ENCODE measurements around the gene FAM187B.

The FAM187B gene

DNA sequence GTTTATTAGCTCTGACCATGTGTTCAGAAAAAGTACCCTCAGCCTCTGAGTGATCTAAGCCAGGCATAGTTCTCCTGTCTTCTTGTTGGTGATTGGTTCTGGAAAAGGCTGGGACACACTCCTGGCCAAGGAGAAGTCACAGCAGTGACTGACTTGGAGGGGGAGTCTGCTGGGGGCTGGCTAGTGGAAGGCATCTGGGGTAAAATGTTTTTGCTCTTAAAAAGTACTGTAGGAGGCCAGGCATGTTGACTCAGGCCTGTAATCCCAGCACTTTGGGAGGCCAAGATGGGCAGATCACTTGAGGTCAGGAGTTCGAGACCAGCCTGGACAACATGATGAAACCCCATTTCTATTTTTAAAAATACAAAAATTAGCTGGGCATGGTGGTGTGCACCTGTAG is 21.7 kb downstream of the FAM187B start:
- Histone ChIP-seq H3K36me3 (ENCODE audit: control insufficient read depth in 1 of 2, insufficient read depth in 2 of 2, low read length in 2 of 2) (no peaks in the 10 kb centered on the region), H3K4me2 (ENCODE audit: low read length) (no peak overlapping the region), H3K79me2 (ENCODE audit: control insufficient read depth, insufficient read depth, low read length, poor library complexity) (no peaks in the 10 kb centered on the region), H3K79me1 (ENCODE audit: low read length) (no peaks in the 10 kb centered on the region), H3K18ac (ENCODE audit: low read length) (no peak overlapping the region), H2AK5ac (ENCODE audit: low read length) (no peak overlapping the region), H3K27me3 (ENCODE audit: insufficient read depth, low read length) (no peaks in the 10 kb centered on the region), H3K4ac (ENCODE audit: low read depth, low read length) (no peak overlapping the region), H2BK120ac (ENCODE audit: insufficient read depth, low read length, poor library complexity) (no peak overlapping the region), H3K14ac (ENCODE audit: low read length) (no peak overlapping the region), H4K12ac (ENCODE audit: low read depth, low read length) (no peak overlapping the region), H3K23ac (ENCODE audit: low read length) (no peak overlapping the region), H3K27ac (ENCODE audit: low read depth, low read length) (no peak overlapping the region), H2BK12ac (ENCODE audit: low read length) (no peak overlapping the region), H3K9ac (ENCODE audit: low read length) (no peak overlapping the region), H3K4me1 (ENCODE audit: control insufficient read depth in 1 of 2, insufficient read depth in 2 of 2, low read length in 2 of 2) (no peaks in the 10 kb centered on the region), H4K91ac (ENCODE audit: low read depth, low read length) (no peak overlapping the region), H4K8ac (ENCODE audit: low read depth, low read length) (no peak overlapping the region), H3K4me3 (ENCODE audit: low read depth, low read length) (no peak overlapping the region), H3K9me3 (ENCODE audit: insufficient read depth, low read depth, low read length) (no peaks in the 10 kb centered on the region), H2AFZ (ENCODE audit: insufficient read depth, low read length, poor library complexity) (no peak overlapping the region), H2BK5ac (ENCODE audit: low read depth, low read length, poor library complexity) (no peak overlapping the region)
- WGBS (ENCODE audit: extremely low coverage, insufficient coverage, insufficient read length): no CpG with 5 or more reads among the region's 1 CpG
- no peak for DNase-seq

DNA sequence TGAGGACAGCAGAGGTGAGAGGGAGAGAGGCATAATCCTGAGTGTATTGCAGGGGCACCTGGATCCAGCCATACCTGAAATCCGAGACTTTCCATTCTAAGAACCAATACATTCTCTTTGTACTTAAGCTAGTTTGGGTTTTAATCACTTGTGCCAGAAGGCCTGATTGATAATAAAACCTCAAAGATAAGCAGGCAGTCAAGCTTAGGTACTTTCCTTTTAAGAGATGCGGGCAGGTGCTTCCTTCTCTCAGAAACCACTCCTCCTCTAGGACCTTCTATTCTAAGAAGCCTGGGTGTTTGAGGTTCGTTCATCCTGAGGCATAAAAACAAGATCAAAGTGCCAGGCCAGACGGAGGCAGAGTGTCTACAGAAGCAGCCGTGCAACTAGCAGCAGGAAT is 22.2 kb downstream of the FAM187B start:
- DNase-seq: no peak
- no peak overlapping the region for H3K27ac ChIP-seq (ENCODE audit: low read depth, low read length)
- H2BK120ac ChIP-seq (ENCODE audit: insufficient read depth, low read length, poor library complexity): no peak overlapping the region
- no peak overlapping the region for H2BK12ac ChIP-seq (ENCODE audit: low read length)
- H3K23ac ChIP-seq (ENCODE audit: low read length): no peak overlapping the region
- no peak overlapping the region for H3K4me2 ChIP-seq (ENCODE audit: low read length)
- H2AK5ac ChIP-seq (ENCODE audit: low read length): no peak overlapping the region
- no peak overlapping the region for H3K4ac ChIP-seq (ENCODE audit: low read depth, low read length)
- no peak overlapping the region for H4K91ac ChIP-seq (ENCODE audit: low read depth, low read length)
- H3K36me3 ChIP-seq (ENCODE audit: control insufficient read depth in 1 of 2, insufficient read depth in 2 of 2, low read length in 2 of 2): no peaks in the 10 kb centered on the region
- no peaks in the 10 kb centered on the region for H3K27me3 ChIP-seq (ENCODE audit: insufficient read depth, low read length)
- H3K4me3 ChIP-seq (ENCODE audit: low read depth, low read length): no peak overlapping the region
- no peak overlapping the region for H4K8ac ChIP-seq (ENCODE audit: low read depth, low read length)
- no peaks in the 10 kb centered on the region for H3K79me2 ChIP-seq (ENCODE audit: control insufficient read depth, insufficient read depth, low read length, poor library complexity)
- no peak overlapping the region for H3K14ac ChIP-seq (ENCODE audit: low read length)
- WGBS (ENCODE audit: extremely low coverage, insufficient coverage, insufficient read length): no CpG with 5 or more reads among the region's 5 CpGs
- H3K9me3 ChIP-seq (ENCODE audit: insufficient read depth, low read depth, low read length): no peaks in the 10 kb centered on the region
- H4K12ac ChIP-seq (ENCODE audit: low read depth, low read length): no peak overlapping the region
- no peak overlapping the region for H3K9ac ChIP-seq (ENCODE audit: low read length)
- H3K79me1 ChIP-seq (ENCODE audit: low read length): no peaks in the 10 kb centered on the region
- H3K18ac ChIP-seq (ENCODE audit: low read length): no peak overlapping the region
- no peak overlapping the region for H2BK5ac ChIP-seq (ENCODE audit: low read depth, low read length, poor library complexity)
- no peak overlapping the region for H2AFZ ChIP-seq (ENCODE audit: insufficient read depth, low read length, poor library complexity)
- no peaks in the 10 kb centered on the region for H3K4me1 ChIP-seq (ENCODE audit: control insufficient read depth in 1 of 2, insufficient read depth in 2 of 2, low read length in 2 of 2)

DNA sequence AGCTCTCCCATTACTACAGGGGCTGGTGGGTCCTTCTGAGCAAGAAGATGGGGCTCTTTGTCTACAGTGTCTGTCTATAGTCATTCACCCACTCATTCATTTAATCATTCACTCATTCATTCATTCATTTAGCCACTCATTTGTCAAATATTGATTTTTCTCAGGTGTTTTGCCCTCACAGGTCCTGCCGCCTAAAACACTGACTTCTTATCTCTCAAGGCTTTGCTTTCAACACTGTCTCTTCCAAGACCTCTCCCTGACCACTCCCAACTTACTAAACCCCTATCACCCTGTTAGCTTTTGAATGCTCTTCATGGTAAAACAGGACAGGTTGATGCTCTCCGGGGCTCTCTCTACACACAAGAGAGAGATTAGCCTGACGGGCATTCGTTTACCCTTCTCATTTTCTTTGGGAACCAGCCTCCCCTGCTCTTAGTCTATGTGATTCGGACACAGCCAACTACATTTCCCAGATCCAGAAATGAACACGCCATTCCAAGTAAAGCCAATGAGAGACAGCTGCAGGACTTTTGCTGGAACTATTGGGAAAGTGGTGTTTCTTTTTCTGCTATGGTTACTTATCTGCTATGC is 22.7 kb downstream of the FAM187B start:
- Histone ChIP-seq H3K4me1 (ENCODE audit: control insufficient read depth in 1 of 2, insufficient read depth in 2 of 2, low read length in 2 of 2) (no peaks in the 10 kb centered on the region), H3K79me1 (ENCODE audit: low read length) (no peaks in the 10 kb centered on the region), H2BK5ac (ENCODE audit: low read depth, low read length, poor library complexity) (no peak overlapping the region), H3K4me3 (ENCODE audit: low read depth, low read length) (no peak overlapping the region), H3K14ac (ENCODE audit: low read length) (no peak overlapping the region), H3K23ac (ENCODE audit: low read length) (no peak overlapping the region), H3K27me3 (ENCODE audit: insufficient read depth, low read length) (no peaks in the 10 kb centered on the region), H4K8ac (ENCODE audit: low read depth, low read length) (no peak overlapping the region), H3K9me3 (ENCODE audit: insufficient read depth, low read depth, low read length) (no peaks in the 10 kb centered on the region), H2BK12ac (ENCODE audit: low read length) (no peak overlapping the region), H3K79me2 (ENCODE audit: control insufficient read depth, insufficient read depth, low read length, poor library complexity) (no peaks in the 10 kb centered on the region), H4K91ac (ENCODE audit: low read depth, low read length) (no peak overlapping the region), H2BK120ac (ENCODE audit: insufficient read depth, low read length, poor library complexity) (no peak overlapping the region), H2AFZ (ENCODE audit: insufficient read depth, low read length, poor library complexity) (no peak overlapping the region), H3K9ac (ENCODE audit: low read length) (no peak overlapping the region), H3K4ac (ENCODE audit: low read depth, low read length) (no peak overlapping the region), H2AK5ac (ENCODE audit: low read length) (no peak overlapping the region), H3K18ac (ENCODE audit: low read length) (no peak overlapping the region), H4K12ac (ENCODE audit: low read depth, low read length) (no peak overlapping the region), H3K4me2 (ENCODE audit: low read length) (no peak overlapping the region), H3K36me3 (ENCODE audit: control insufficient read depth in 1 of 2, insufficient read depth in 2 of 2, low read length in 2 of 2) (no peaks in the 10 kb centered on the region), H3K27ac (ENCODE audit: low read depth, low read length) (no peak overlapping the region)
- no peak for DNase-seq
- no CpG with 5 or more reads among the region's 6 CpGs for WGBS (ENCODE audit: extremely low coverage, insufficient coverage, insufficient read length)

DNA sequence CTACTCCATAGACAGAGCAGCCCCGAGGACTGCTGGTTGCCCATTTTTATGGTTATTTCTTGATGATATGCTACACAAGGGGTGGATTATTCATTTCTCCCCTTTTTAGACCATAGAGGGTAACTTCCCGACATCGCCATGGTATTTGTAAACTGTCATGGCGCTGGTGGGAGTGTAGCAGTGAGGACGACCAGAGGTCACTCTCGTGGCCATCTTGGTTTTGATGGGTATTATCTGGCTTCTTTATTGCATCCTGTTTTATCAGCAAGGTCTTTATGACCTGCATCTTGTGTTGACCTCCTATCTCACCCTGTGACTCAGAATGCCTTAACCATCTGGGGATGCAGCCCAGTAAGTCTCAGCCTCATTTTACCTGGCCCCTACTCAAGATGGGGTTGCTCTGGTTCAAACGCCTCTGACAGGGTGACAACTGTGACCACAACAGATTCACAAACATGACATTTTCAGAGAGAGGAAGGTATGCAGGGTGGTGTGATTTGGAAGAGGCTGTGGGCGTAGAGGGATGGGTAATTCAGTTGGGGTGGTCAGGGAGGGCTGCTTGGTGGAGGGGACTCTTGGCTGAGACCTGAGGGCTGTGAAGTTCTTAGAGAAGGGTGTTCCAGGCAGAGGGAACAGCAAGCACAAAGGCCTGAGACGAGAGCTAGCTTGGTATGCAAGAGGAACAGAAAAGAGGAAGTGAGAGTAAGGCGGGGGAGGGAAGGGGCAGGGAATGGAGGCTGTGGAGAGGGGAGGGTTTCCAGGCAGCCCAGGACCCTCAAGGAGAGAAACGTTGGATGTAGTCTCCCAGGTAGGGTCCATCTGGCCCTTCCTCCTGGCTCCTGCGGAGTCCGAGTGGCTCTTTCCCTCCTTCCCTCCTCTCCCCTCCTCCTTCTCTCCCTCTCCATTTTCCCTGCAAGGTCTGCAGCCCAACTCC is 23.5 kb downstream of the FAM187B start:
- Histone ChIP-seq H2AFZ (ENCODE audit: insufficient read depth, low read length, poor library complexity) (no peak overlapping the region), H3K18ac (ENCODE audit: low read length) (no peak overlapping the region), H4K12ac (ENCODE audit: low read depth, low read length) (no peak overlapping the region), H4K8ac (ENCODE audit: low read depth, low read length) (no peak overlapping the region), H3K4me2 (ENCODE audit: low read length) (no peak overlapping the region), H3K9ac (ENCODE audit: low read length) (no peak overlapping the region), H2BK5ac (ENCODE audit: low read depth, low read length, poor library complexity) (no peak overlapping the region), H3K27ac (ENCODE audit: low read depth, low read length) (no peak overlapping the region), H3K79me1 (ENCODE audit: low read length) (no peaks in the 10 kb centered on the region), H3K4ac (ENCODE audit: low read depth, low read length) (no peak overlapping the region), H3K14ac (ENCODE audit: low read length) (no peak overlapping the region), H3K4me3 (ENCODE audit: low read depth, low read length) (no peak overlapping the region), H2BK12ac (ENCODE audit: low read length) (no peak overlapping the region), H3K36me3 (ENCODE audit: control insufficient read depth in 1 of 2, insufficient read depth in 2 of 2, low read length in 2 of 2) (no peaks in the 10 kb centered on the region), H2AK5ac (ENCODE audit: low read length) (no peak overlapping the region), H3K27me3 (ENCODE audit: insufficient read depth, low read length) (no peaks in the 10 kb centered on the region), H3K23ac (ENCODE audit: low read length) (no peak overlapping the region), H4K91ac (ENCODE audit: low read depth, low read length) (no peak overlapping the region), H3K9me3 (ENCODE audit: insufficient read depth, low read depth, low read length) (no peaks in the 10 kb centered on the region), H2BK120ac (ENCODE audit: insufficient read depth, low read length, poor library complexity) (no peak overlapping the region), H3K4me1 (ENCODE audit: control insufficient read depth in 1 of 2, insufficient read depth in 2 of 2, low read length in 2 of 2) (no peaks in the 10 kb centered on the region), H3K79me2 (ENCODE audit: control insufficient read depth, insufficient read depth, low read length, poor library complexity) (no peaks in the 10 kb centered on the region)
- no CpG with 5 or more reads among the region's 13 CpGs for WGBS (ENCODE audit: extremely low coverage, insufficient coverage, insufficient read length)
- no peak for DNase-seq
